Endothelial cell of umbilical vein (primary cell): Measurements from ENCODE around the gene MUC22. TPM values are rescaled to one million over a fixed set of nuclear protein-coding genes. Genes with fewer than 3 reads are reported as not detected.
A peak's percentile ranks its signal among the peaks of the same experiment; 100 is the strongest.

Experiments
- BruUV-seq: library from RNA; stranded (reverse); fragments of 400-500 nt; replicated peaks from 2 replicates; lab custom pipeline; 2021; lab: Mats Ljungman, UMichigan
- CTCF ChIA-PET: fragments of 300-600, 350-600 bp; sonication (Branson Sonifier 250); formaldehyde crosslinking; loops from one replicate; lab custom pipeline; 2021; ENCODE audit warnings: antibody characterized with exemption, inconsistent platforms; lab: Charles Lee
- POLR2A ChIA-PET: fragments of 300-600, 350-600 bp; sonication (Branson Sonifier 250); formaldehyde crosslinking; loops from one replicate; lab custom pipeline; 2021; ENCODE audit warnings: antibody characterized with exemption, inconsistent platforms; lab: Charles Lee
- DNase-seq: peaks from one replicate; pipeline ENCODE4 v3.0.0-alpha.2; 2011; ENCODE audit warnings: low read depth, low spot score
- FAIRE-seq: peaks from 2 replicates; lab custom pipeline; 2011; peaks lifted over from hg19 to GRCh38; lab: Jason Lieb, UNC
- H2AFZ ChIP-seq: 2 replicates; pipeline ENCODE4 v1.6.0; 2012; ENCODE audit warnings: low read depth, low read length, control low read depth, inconsistent platforms
- H3K27ac ChIP-seq: 2 replicates; pipeline ENCODE4 v1.5.1; 2011; ENCODE audit warnings: low read depth, mild to moderate bottlenecking, control low read depth, low read length, moderate library complexity; ENCODE audit not compliant: insufficient read depth
- H3K27me3 ChIP-seq, 2 experiments: 2 replicates each; pipeline versions ENCODE4 v1.6.0 to v1.6.1; 2011; ENCODE audit warnings: low read length in 2 of 2, mixed read lengths in 1 of 2; ENCODE audit not compliant: control insufficient read depth in 2 of 2, insufficient read depth in 2 of 2
- H3K36me3 ChIP-seq, 2 experiments: 2 replicates in 1 of 2; 3 replicates in 1 of 2; pipeline ENCODE4 v1.5.1; 2011; ENCODE audit warnings: low read length in 2 of 2, mild to moderate bottlenecking in 1 of 2, moderate library complexity in 1 of 2; ENCODE audit not compliant: control insufficient read depth in 2 of 2, insufficient read depth in 2 of 2; ENCODE audit errors: extremely low read depth in 1 of 2
- H3K4me1 ChIP-seq: 3 replicates; pipeline ENCODE4 v1.5.1; 2011; ENCODE audit warnings: mild to moderate bottlenecking, low read length; ENCODE audit not compliant: control insufficient read depth, insufficient read depth; ENCODE audit errors: extremely low read depth
- H3K4me2 ChIP-seq: 2 replicates; pipeline ENCODE4 v1.6.1; 2011; ENCODE audit warnings: low read length, control low read depth, mixed read lengths; ENCODE audit not compliant: insufficient read depth
- H3K4me3 ChIP-seq, 3 experiments: fragments of 200-600 bp in 1 of 3; sonication (generic), shearing (Covaris generic) in 1 of 3; replicated peaks in 1 of 3; 2 replicates each; pipeline ENCODE4 v1.5.1; 2011 to 2016; ENCODE audit warnings: control low read depth in 3 of 3, low read length in 3 of 3, mild to moderate bottlenecking in 2 of 3, inconsistent platforms in 1 of 3, low read depth in 1 of 3, moderate library complexity in 1 of 3; ENCODE audit not compliant: insufficient read depth in 1 of 3
- H3K79me2 ChIP-seq: 2 replicates; pipeline ENCODE4 v1.6.0; 2012; ENCODE audit warnings: low read length, inconsistent platforms; ENCODE audit not compliant: control insufficient read depth, insufficient read depth
- H3K9ac ChIP-seq: replicated peaks from 2 replicates; pipeline ENCODE3; 2011; ENCODE audit warnings: low read length, control low read depth; ENCODE audit not compliant: insufficient read depth; ENCODE audit errors: extremely low read depth
- H3K9me1 ChIP-seq: replicated peaks from 3 replicates; pipeline ENCODE4 v1.6.0; 2011; ENCODE audit warnings: mild to moderate bottlenecking, low read length; ENCODE audit not compliant: control insufficient read depth, insufficient read depth; ENCODE audit errors: extremely low read depth
- H3K9me3 ChIP-seq: replicated peaks from 2 replicates; pipeline ENCODE4 v1.5.1; 2012; ENCODE audit warnings: low read length, inconsistent platforms; ENCODE audit not compliant: control insufficient read depth, insufficient read depth
- H4K20me1 ChIP-seq: replicated peaks from 2 replicates; pipeline ENCODE3; 2011; ENCODE audit warnings: mild to moderate bottlenecking, low read length; ENCODE audit not compliant: control insufficient read depth, insufficient read depth; ENCODE audit errors: extremely low read depth
- CTCF ChIP-seq, 2 donors: IDR thresholded peaks; 1 replicate in 1 of 2; 2 replicates in 1 of 2; pipeline ENCODE4 v1.5.1; 2011; ENCODE audit warnings: low read length in 2 of 2, mild to moderate bottlenecking in 2 of 2, moderate library complexity in 2 of 2, control low read depth in 1 of 2, inconsistent platforms in 1 of 2, low read depth in 1 of 2; ENCODE audit not compliant: insufficient read depth in 1 of 2; ENCODE audit errors: extremely low read depth in 1 of 2
- EZH2 ChIP-seq: IDR thresholded peaks from 2 replicates; pipeline ENCODE4 v1.6.1; 2012; ENCODE audit warnings: borderline replicate concordance, low read depth, mild to moderate bottlenecking, moderate library complexity, low read length, inconsistent platforms; ENCODE audit not compliant: severe bottlenecking
- FOS ChIP-seq: IDR thresholded peaks from 2 replicates; pipeline ENCODE4 v1.6.1; 2011; ENCODE audit warnings: mild to moderate bottlenecking, low read length, moderate library complexity, borderline replicate concordance; ENCODE audit not compliant: insufficient read depth
- GATA2 ChIP-seq: IDR thresholded peaks from 2 replicates; pipeline ENCODE4 v1.7.0; 2011; ENCODE audit warnings: low read depth, mild to moderate bottlenecking, moderate library complexity, mixed read lengths, low read length; ENCODE audit not compliant: insufficient read length, insufficient read depth
- JUN ChIP-seq: IDR thresholded peaks from 2 replicates; pipeline ENCODE4 v1.6.1; 2011; ENCODE audit warnings: borderline replicate concordance, low read depth; ENCODE audit not compliant: insufficient read length, insufficient read depth
- MAX ChIP-seq: IDR thresholded peaks from 2 replicates; pipeline ENCODE4 v1.6.1; 2011; ENCODE audit not compliant: insufficient read depth, insufficient read length
- MYC ChIP-seq: IDR thresholded peaks from one replicate; pipeline ENCODE4 v1.6.1; 2011; ENCODE audit warnings: mild to moderate bottlenecking, low read depth, low read length
- POLR2A ChIP-seq: IDR thresholded peaks from 2 replicates; pipeline ENCODE4 v1.6.1; 2012; ENCODE audit warnings: low read depth, mild to moderate bottlenecking, control low read depth, low read length
- POLR2AphosphoS5 ChIP-seq: IDR thresholded peaks from 2 replicates; pipeline ENCODE4 v1.6.1; 2012; ENCODE audit warnings: low read depth, mild to moderate bottlenecking, control low read depth, low read length, moderate library complexity; ENCODE audit not compliant: insufficient read depth
- dilution Hi-C: fragments of 300-500 bp; cut with MboI; formaldehyde crosslinking; loops from one replicate; pipeline ENCODE4 v1.15.0; 2019; ENCODE audit warnings: low sequenced_read_pairs; ENCODE audit not compliant: extremely low pct_ligation_motif_present
- intact Hi-C: fragments of 100-400 bp; cut with micrococcal nuclease; formaldehyde crosslinking; loops from one replicate; pipeline ENCODE4 v1.10.0; 2022
- polyA plus RNA-seq, 4 experiments: library from polyadenylated mRNA; depleted of rRNA in 3 of 4; stranded (reverse) in 3 of 4; unstranded in 1 of 4; fragments of >200 nt; gene quantifications; 2 replicates each; pipeline versions ENCODE4 v1.2.1 to v1.2.3, GENCODE V29; 2011 to 2012; ENCODE audit warnings: missing spikeins in 1 of 4
- total RNA-seq: library from RNA; stranded (reverse); gene quantifications from 2 replicates; pipeline ENCODE4 v1.2.3, GENCODE V29; 2021

Gene MUC22
- total and polyA plus RNA-seq, 2 donors (not counting 3 experiments of a cell fraction or from before 2014, with no cell fraction given), result not detected

GRCh38 chr6:31042806-31043205, 32.5 kb downstream of the MUC22 start:
- ChIA-PET POLR2A (no interaction called here), CTCF (interaction anchor here (0.6 to 2.6 kb wide), 17 partner anchors 9 to 150 kb away, joined by 3 to 13 read pairs (median 4); partner anchors contain the start of genes MUCL3, PSORS1C1 and VARS2)
- FAIRE-seq (peak; percentile 63), DNase-seq (peak; percentile 38)
- H3K27me3 ChIP-seq, result peaks cover 8 to 12% of the 10 kb centered on the region in 2 experiments
- BruUV-seq, result no TSS peak
- no peak overlapping the region for H3K27ac ChIP-seq
- H3K9ac ChIP-seq, result no peak overlapping the region
- no peaks in the 10 kb centered on the region for H4K20me1 ChIP-seq
- H3K4me2 ChIP-seq, result no peak overlapping the region
- H3K36me3 ChIP-seq, result no peaks in the 10 kb centered on the region
- no peak overlapping the region for H3K4me3 ChIP-seq
- no peaks in the 10 kb centered on the region for H3K4me1 ChIP-seq
- dilution Hi-C loops (no loop called here), intact Hi-C loops (loop anchor here (1.0 kb wide), 2 partner anchors 101 to 128 kb away; no protein-coding TSS in a partner anchor)
- H2AFZ ChIP-seq, result no peak overlapping the region
- no peak for TF ChIP-seq JUN
- TF ChIP-seq CTCF (IDR thresholded peaks at IDR 0.05; ENCODE audit: extremely low read depth in 1 of 2, insufficient read depth in 1 of 2, low read depth in 1 of 2, low read length in 2 of 2), result peak; percentile 23 to 69
- no peak for TF ChIP-seq GATA2
- TF ChIP-seq EZH2, result no peak
- TF ChIP-seq MYC, result no peak
- H3K79me2 ChIP-seq, result no peaks in the 10 kb centered on the region
- H3K9me3 ChIP-seq, result no peaks in the 10 kb centered on the region
- no peaks in the 10 kb centered on the region for H3K9me1 ChIP-seq

- no peak for TF ChIP-seq FOS
- no peak for TF ChIP-seq EZH2
- no peak for TF ChIP-seq CTCF (IDR thresholded peaks at IDR 0.05; ENCODE audit: extremely low read depth in 1 of 2, insufficient read depth in 1 of 2, low read depth in 1 of 2, low read length in 2 of 2)
- TF ChIP-seq POLR2AphosphoS5, result no peak
- no peak for TF ChIP-seq MYC
- TF ChIP-seq JUN, result no peak
- no peak for TF ChIP-seq POLR2A
- no peak for TF ChIP-seq MAX
- TF ChIP-seq GATA2, result no peak
- intact Hi-C loops (no loop called here), dilution Hi-C loops (no loop called here)
- Histone ChIP-seq H3K4me1 (no peaks in the 10 kb centered on the region), H3K9ac (no peak overlapping the region), H3K79me2 (no peaks in the 10 kb centered on the region), H3K9me3 (no peaks in the 10 kb centered on the region), H3K27ac (no peak overlapping the region), H3K36me3 (no peaks in the 10 kb centered on the region), H4K20me1 (no peaks in the 10 kb centered on the region), H3K4me3 (no peak overlapping the region), H3K9me1 (no peaks in the 10 kb centered on the region), H3K27me3 (peaks cover 12 to 14% of the 10 kb centered on the region in 2 experiments), H2AFZ (no peak overlapping the region), H3K4me2 (no peak overlapping the region)
- POLR2A ChIA-PET, result no interaction called here
- no TSS peak for BruUV-seq
- DNase-seq (no peak), FAIRE-seq (no peak)
- CTCF ChIA-PET, result no interaction called here
Measured at GRCh38 chr6:31048099-31048498, 37.8 kb downstream of the MUC22 start.
